ENCODE measurements around the gene CCAR1.
"Not testable (repeated sequence)": the region's sequence is repeated elsewhere in the genome, so short reads cannot be mapped to it uniquely, and the experiment has no call there.

The CCAR1 gene

DNA sequence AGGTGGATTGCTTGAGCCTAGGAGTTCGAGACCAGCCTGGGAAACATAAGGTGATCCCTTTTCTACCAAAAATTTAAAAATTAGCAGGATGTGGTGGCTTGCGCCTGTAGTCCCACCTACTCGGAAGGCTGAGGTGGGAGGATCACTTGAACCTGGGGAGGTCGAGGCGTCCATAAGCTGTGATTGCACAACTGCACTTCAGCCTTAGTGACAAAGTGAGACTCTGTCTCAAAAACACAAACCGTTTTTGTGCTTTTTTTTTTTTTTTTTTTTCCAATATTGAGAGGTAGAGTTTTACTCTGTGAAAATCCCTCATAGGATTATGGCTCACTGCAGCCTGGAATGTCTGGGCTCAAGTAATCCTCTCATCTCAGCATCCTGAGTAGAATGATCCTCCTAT is 14.1 kb downstream of the CCAR1 start:
- H3F3A ChIP-seq (ENCODE audit: low read depth) = 0 out of 2 replicates have a peak, but pooled peaks cover 4% of the 10 kb centered on the region
- no peaks in the 10 kb centered on the region for H3K9me2 ChIP-seq (replicated peaks; ENCODE audit: low read depth, low read length)
- H3K36me3 ChIP-seq (ENCODE audit: insufficient read depth, low read length) = peaks cover 84% of the 10 kb centered on the region
- no peak overlapping the region for H3K4me3 ChIP-seq (ENCODE audit: low read length, poor library complexity, severe bottlenecking)
- no peaks in the 10 kb centered on the region for H3K9me3 ChIP-seq (ENCODE audit: insufficient read depth, low read depth, low read length)
- peaks cover 50% of the 10 kb centered on the region for H3K79me2 ChIP-seq (ENCODE audit: insufficient read depth, low read length)
- H4K20me1 ChIP-seq (ENCODE audit: insufficient read depth, low read length, poor library complexity, severe bottlenecking) = peaks cover 45% of the 10 kb centered on the region
- no peaks in the 10 kb centered on the region for H3K4me1 ChIP-seq (ENCODE audit: insufficient read depth, low read length, poor library complexity, severe bottlenecking)
- H3K9ac ChIP-seq (ENCODE audit: low read depth, low read length, poor library complexity, severe bottlenecking) = no peak overlapping the region
- no peak for TF ChIP-seq EZH2phosphoT487 (IDR thresholded peaks at IDR 0.05; ENCODE audit: borderline replicate concordance)
- no peak for TF ChIP-seq CTCF (conservative IDR thresholded peaks at IDR 0.05; ENCODE audit: low read length)
- no peak overlapping the region for H2AFZ ChIP-seq (ENCODE audit: low read length)
- no peak overlapping the region for H3K4me2 ChIP-seq (ENCODE audit: low read depth, low read length, poor library complexity, severe bottlenecking)
- no peaks in the 10 kb centered on the region for H3K27me3 ChIP-seq (ENCODE audit: insufficient read depth, low read length, poor library complexity, severe bottlenecking)

GRCh38 chr10:68735739-68736138 is 14.7 kb downstream of the CCAR1 start:
- H3K9ac ChIP-seq (ENCODE audit: low read depth, low read length, poor library complexity, severe bottlenecking); H3K4me3 ChIP-seq (ENCODE audit: low read length, poor library complexity, severe bottlenecking); H3K27me3 ChIP-seq (ENCODE audit: insufficient read depth, low read length, poor library complexity, severe bottlenecking); H3F3A ChIP-seq (ENCODE audit: low read depth); H3K9me2 ChIP-seq (replicated peaks; ENCODE audit: low read depth, low read length); H3K9me3 ChIP-seq (ENCODE audit: insufficient read depth, low read depth, low read length); H3K4me2 ChIP-seq (ENCODE audit: low read depth, low read length, poor library complexity, severe bottlenecking); H2AFZ ChIP-seq (ENCODE audit: low read length); H3K4me1 ChIP-seq (ENCODE audit: insufficient read depth, low read length, poor library complexity, severe bottlenecking): not testable (repeated sequence)
- H3K36me3 ChIP-seq (ENCODE audit: insufficient read depth, low read length) = peaks cover 85% of the 10 kb centered on the region
- H3K79me2 ChIP-seq (ENCODE audit: insufficient read depth, low read length) = peaks cover 45% of the 10 kb centered on the region
- H4K20me1 ChIP-seq (ENCODE audit: insufficient read depth, low read length, poor library complexity, severe bottlenecking) = peaks cover 47% of the 10 kb centered on the region

- not testable (repeated sequence) for H3F3A ChIP-seq (ENCODE audit: low read depth); H3K4me3 ChIP-seq (ENCODE audit: low read length, poor library complexity, severe bottlenecking); H3K27me3 ChIP-seq (ENCODE audit: insufficient read depth, low read length, poor library complexity, severe bottlenecking); H3K9me2 ChIP-seq (replicated peaks; ENCODE audit: low read depth, low read length); H3K4me1 ChIP-seq (ENCODE audit: insufficient read depth, low read length, poor library complexity, severe bottlenecking); H2AFZ ChIP-seq (ENCODE audit: low read length); H3K9me3 ChIP-seq (ENCODE audit: insufficient read depth, low read depth, low read length); H3K9ac ChIP-seq (ENCODE audit: low read depth, low read length, poor library complexity, severe bottlenecking); H3K79me2 ChIP-seq (ENCODE audit: insufficient read depth, low read length); H3K4me2 ChIP-seq (ENCODE audit: low read depth, low read length, poor library complexity, severe bottlenecking)
- Histone ChIP-seq H4K20me1 (ENCODE audit: insufficient read depth, low read length, poor library complexity, severe bottlenecking) (peaks cover 16% of the 10 kb centered on the region), H3K36me3 (ENCODE audit: insufficient read depth, low read length) (peaks cover 90% of the 10 kb centered on the region)
Observed at GRCh38 chr10:68740676-68741075, 19.6 kb downstream of the CCAR1 start.

- peaks cover 82% of the 10 kb centered on the region for H3K36me3 ChIP-seq (ENCODE audit: insufficient read depth, low read length)
- no peak overlapping the region for H3K4me2 ChIP-seq (ENCODE audit: low read depth, low read length, poor library complexity, severe bottlenecking)
- peaks cover 6% of the 10 kb centered on the region for H4K20me1 ChIP-seq (ENCODE audit: insufficient read depth, low read length, poor library complexity, severe bottlenecking)
- H3K9me3 ChIP-seq (ENCODE audit: insufficient read depth, low read depth, low read length) = no peaks in the 10 kb centered on the region
- TF ChIP-seq CTCF (conservative IDR thresholded peaks at IDR 0.05; ENCODE audit: low read length) (no peak), EZH2phosphoT487 (IDR thresholded peaks at IDR 0.05; ENCODE audit: borderline replicate concordance) (no peak)
- H3K9me2 ChIP-seq (replicated peaks; ENCODE audit: low read depth, low read length) = no peaks in the 10 kb centered on the region
- H3K27me3 ChIP-seq (ENCODE audit: insufficient read depth, low read length, poor library complexity, severe bottlenecking) = no peaks in the 10 kb centered on the region
- H3K4me3 ChIP-seq (ENCODE audit: low read length, poor library complexity, severe bottlenecking) = no peak overlapping the region
- H3F3A ChIP-seq (ENCODE audit: low read depth) = 0 out of 2 replicates have a peak, but pooled peaks cover 4% of the 10 kb centered on the region
- H3K9ac ChIP-seq (ENCODE audit: low read depth, low read length, poor library complexity, severe bottlenecking) = no peak overlapping the region
- no peaks in the 10 kb centered on the region for H3K79me2 ChIP-seq (ENCODE audit: insufficient read depth, low read length)
- no peaks in the 10 kb centered on the region for H3K4me1 ChIP-seq (ENCODE audit: insufficient read depth, low read length, poor library complexity, severe bottlenecking)
- no peak overlapping the region for H2AFZ ChIP-seq (ENCODE audit: low read length)
Observed at GRCh38 chr10:68742397-68742796, 21.4 kb downstream of the CCAR1 start.

Data from Loucy (cell line).